ENCODE data around the gene FKBP2.

FKBP2 gene

GRCh38 chr11:64286801-64287159 lies 45.9 kb downstream of the FKBP2 start:
- no peak for DNase-seq

DNA sequence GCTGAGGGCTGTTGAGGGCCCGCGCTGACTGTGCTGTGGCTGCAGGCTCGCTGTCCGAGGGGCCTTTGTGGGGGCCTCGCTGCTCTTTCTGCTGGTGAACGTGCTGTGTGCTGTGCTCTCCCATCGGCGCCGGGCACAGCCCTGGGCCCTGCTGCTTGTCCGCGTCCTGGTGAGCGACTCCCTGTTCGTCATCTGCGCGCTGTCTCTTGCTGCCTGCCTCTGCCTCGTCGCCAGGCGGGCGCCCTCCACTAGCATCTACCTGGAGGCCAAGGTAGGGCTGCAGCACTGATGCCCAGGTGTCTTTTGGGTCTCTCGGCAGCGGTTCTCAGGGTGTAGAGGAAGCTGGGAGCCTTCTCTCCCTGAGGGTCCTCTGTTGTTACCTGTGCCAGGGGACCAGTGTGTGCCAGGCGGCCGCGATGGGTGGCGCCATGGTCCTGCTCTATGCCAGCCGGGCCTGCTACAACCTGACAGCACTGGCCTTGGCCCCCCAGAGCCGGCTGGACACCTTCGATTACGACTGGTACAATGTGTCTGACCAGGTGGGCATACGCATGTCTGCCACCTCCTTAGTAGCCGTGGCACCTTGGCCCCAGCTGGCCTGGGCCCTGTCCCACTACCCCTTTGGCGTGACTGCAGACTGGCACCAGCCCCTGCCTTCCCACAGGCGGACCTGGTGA lies 46.9 kb downstream of the FKBP2 start:
- no peak for DNase-seq

GRCh38 chr11:64288353-64288750 lies 47.5 kb downstream of the FKBP2 start:
- DNase-seq = no peak

DNA sequence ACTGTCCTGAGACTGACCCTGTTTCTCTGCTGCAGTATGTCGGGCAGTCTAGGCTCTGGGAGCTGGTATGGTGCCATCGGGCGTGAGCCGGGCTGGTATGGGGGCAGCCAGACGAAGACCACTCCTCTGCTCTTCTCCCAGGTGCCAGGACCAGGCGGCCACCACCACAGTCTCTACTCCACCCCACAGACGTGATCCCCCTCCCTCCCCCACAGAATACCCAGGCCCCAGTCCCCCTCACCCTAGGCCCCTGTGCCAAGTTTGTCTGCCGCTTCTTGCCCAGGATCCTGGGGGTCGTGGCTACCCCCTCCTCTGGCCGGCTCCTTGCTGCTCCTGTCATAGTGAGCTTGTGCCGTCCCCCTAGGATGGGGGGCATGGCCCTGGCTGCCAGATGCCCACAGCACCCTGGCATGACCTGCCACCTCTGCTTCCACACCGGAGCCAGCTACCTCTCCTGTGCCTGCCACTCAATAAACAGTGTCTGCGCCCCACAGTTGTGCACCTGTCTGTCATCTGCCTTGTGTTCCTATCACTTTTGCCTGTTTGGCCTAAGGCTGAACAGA lies 48.2 kb downstream of the FKBP2 start:
- no peak for DNase-seq

DNA sequence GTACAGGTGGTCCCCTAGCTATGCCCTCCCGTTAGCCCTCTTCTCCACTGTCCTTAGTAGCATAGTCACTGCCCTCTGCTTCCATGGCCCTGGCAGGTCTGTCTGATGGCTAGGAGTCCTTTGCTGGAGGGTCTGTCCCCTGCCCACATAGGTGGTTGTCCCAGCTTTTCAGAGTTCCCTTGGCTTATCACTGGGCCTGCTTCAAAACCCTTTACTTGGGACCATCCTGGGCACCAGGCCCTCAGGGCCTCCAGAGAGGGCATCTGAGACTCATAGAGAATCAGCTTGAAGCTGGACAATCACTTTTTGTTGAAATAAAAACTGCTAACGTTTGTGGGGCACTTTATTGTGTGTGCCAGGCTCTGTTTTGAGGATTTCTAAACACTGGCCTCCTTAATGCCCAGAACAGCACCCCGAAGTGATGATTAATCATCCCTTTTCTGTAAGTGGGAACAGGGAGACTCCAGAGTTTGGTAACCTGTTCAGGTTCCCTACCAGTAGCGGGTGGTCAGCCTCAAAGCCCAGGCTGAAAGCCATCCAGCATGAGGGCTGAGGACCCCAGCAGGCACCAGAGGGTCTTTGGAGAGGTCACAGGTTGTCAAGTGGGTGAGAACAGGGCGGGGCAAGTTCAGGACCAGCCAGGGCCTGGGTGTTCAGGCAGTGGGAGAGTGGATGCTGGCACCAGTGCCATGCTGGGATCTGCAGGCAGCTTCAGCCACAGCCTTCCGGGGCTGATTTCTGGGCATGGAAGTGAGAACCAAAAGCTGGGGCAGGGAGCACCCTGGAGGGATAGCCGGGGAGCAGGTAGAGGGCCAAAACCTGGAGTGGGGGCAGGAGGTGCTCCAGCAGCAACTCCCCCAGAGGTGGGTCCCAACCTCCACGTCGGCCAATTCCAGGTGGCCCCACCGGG lies 49.7 kb downstream of the FKBP2 start:
- no peak for DNase-seq

GRCh38 chr11:64291262-64291751 lies 50.4 kb downstream of the FKBP2 start, which contains the start of gene KCNK4:
TSS of gene KCNK4 (plus strand) at chr11:64291302. CDS start at chr11:64293019, 1,717 bp downstream.
- no peak for DNase-seq

DNA sequence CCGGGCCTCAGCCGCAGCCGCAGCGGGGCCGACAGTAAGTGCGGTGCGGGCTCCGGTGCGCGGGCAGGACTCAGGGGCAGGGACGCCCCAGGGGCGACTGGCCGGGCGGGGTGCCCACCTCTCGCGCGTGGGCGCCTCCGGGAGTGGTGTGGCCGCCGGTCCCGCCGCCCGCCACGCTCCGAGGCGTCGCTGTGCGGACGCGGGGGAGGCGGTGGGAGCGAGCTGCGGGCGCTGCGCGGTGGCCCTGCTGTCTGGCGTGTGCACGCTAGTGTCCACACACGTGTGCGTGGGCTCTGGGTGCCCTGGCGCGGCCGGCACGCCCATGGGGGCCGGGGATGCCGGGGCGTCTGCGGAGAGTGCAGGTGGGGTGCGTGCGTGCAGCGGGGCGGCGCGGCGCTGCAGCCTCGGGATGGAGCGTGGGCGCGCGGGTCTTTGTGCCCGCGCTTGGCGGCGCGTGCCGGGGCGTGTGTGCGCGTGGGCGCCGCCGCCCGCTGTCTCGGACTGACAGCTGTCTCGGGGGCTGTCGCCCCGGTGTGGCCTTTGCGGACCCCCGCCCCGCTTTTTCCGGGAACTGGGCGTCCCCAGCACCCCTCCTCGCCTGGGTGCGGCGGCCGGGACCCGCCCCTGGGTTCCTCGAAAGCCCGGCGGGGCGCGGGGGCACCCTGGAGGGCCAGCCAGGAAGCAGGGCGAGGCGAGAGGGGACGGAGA lies 51.0 kb downstream of the FKBP2 start:
- DNase-seq = no peak

DNA sequence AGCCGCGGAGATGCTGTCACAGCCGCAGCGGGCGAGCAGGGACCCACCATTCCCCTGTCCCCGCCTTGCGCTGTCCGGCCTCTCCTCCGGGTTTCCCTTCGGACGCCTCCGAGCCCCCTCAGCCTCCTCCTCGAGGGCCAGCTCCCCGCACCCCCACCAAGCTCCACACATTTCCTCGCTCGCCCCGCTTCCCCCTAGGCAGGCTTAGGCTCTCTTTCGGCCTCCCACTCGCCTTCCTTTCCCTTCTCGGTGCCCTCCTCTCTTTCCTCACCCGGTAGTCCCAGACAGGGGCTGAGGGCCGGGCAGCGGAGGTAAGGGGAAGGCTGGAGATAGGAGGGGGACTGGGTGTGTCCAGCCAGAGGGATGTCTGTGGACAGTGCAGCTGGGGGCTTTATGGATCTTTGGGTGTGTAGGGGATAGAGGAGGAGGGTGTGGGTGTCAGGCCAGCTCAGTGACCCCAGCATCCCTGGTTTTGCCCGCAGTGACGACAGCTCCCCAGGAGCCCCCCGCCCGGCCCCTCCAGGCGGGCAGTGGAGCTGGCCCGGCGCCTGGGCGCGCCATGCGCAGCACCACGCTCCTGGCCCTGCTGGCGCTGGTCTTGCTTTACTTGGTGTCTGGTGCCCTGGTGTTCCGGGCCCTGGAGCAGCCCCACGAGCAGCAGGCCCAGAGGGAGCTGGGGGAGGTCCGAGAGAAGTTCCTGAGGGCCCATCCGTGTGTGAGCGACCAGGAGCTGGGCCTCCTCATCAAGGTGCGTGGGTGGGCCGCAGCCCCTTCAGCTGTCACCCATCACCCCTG lies 51.8 kb downstream of the FKBP2 start:
- no peak for DNase-seq

All from GF-D8 (cell line).